H9 (cell line): ENCODE measurements around the gene DYRK1A. TPM values are rescaled to one million over a fixed set of nuclear protein-coding genes. Genes with fewer than 3 reads are reported as not detected.
"Not testable (repeated sequence)": the region's sequence is repeated elsewhere in the genome, so short reads cannot be mapped to it uniquely, and the experiment has no call there.

Experiments
- DNase-seq: peaks from one replicate; pipeline ENCODE4 v3.0.0-alpha.2; 2017
- H2AFZ ChIP-seq: one replicate; pipeline ENCODE4 v1.6.1; 2013; ENCODE audit warnings: mild to moderate bottlenecking, low read length, control low read depth, moderate library complexity
- H2AK5ac ChIP-seq: 2 replicates; pipeline ENCODE4 v1.6.1; 2013; ENCODE audit warnings: low read length, control low read depth, mixed read lengths; ENCODE audit not compliant: insufficient read length
- H2BK120ac ChIP-seq: one replicate; pipeline ENCODE4 v1.6.1; 2013; ENCODE audit warnings: low read depth, mild to moderate bottlenecking, low read length, control low read depth, inconsistent platforms; ENCODE audit not compliant: poor library complexity, severe bottlenecking
- H2BK12ac ChIP-seq: 2 replicates; pipeline ENCODE4 v1.6.1; 2013; ENCODE audit warnings: low read length, control low read depth, mixed read lengths, low read depth; ENCODE audit not compliant: insufficient read length
- H2BK15ac ChIP-seq: 2 replicates; pipeline ENCODE4 v1.6.1; 2013; ENCODE audit warnings: low read depth, low read length, control low read depth
- H2BK20ac ChIP-seq: one replicate; pipeline ENCODE4 v1.6.1; 2013; ENCODE audit warnings: low read depth, mild to moderate bottlenecking, low read length, control low read depth, inconsistent platforms; ENCODE audit not compliant: poor library complexity, severe bottlenecking
- H2BK5ac ChIP-seq: 2 replicates; pipeline ENCODE4 v1.6.1; 2013; ENCODE audit warnings: low read length, control low read depth, mixed read lengths; ENCODE audit not compliant: insufficient read length
- H3K14ac ChIP-seq: 2 replicates; pipeline ENCODE4 v1.6.1; 2013; ENCODE audit warnings: low read length, control low read depth; ENCODE audit not compliant: insufficient read depth
- H3K18ac ChIP-seq: 2 replicates; pipeline ENCODE4 v1.6.1; 2013; ENCODE audit warnings: low read depth, mild to moderate bottlenecking, mixed read lengths, low read length, control low read depth; ENCODE audit not compliant: insufficient read length
- H3K23ac ChIP-seq: 2 replicates; pipeline ENCODE4 v1.6.1; 2013; ENCODE audit warnings: low read length, control low read depth, mixed read lengths, low read depth; ENCODE audit not compliant: insufficient read length
- H3K23me2 ChIP-seq: 2 replicates; pipeline ENCODE4 v1.6.1; 2013; ENCODE audit warnings: low read depth, mild to moderate bottlenecking, mixed read lengths, low read length, control low read depth; ENCODE audit not compliant: insufficient read length, poor library complexity, severe bottlenecking
- H3K27ac ChIP-seq: 2 replicates; pipeline ENCODE4 v1.5.1; 2013; ENCODE audit warnings: low read length, control low read depth, mixed read lengths, low read depth; ENCODE audit not compliant: insufficient read length
- H3K27me3 ChIP-seq: 2 replicates; pipeline ENCODE4 v1.6.1; 2013; ENCODE audit warnings: low read length, control low read depth, inconsistent platforms; ENCODE audit not compliant: insufficient read depth
- H3K4ac ChIP-seq: 2 replicates; pipeline ENCODE4 v1.6.1; 2013; ENCODE audit warnings: low read depth, mild to moderate bottlenecking, control low read depth, inconsistent platforms, low read length, moderate library complexity
- H3K4me1 ChIP-seq: 2 replicates; pipeline ENCODE4 v1.6.1; 2013; ENCODE audit warnings: low read length, control low read depth, inconsistent platforms; ENCODE audit not compliant: insufficient read depth
- H3K4me2 ChIP-seq: 2 replicates; pipeline ENCODE4 v1.6.1; 2013; ENCODE audit warnings: low read length, control low read depth, mixed read lengths; ENCODE audit not compliant: insufficient read length, insufficient read depth
- H3K56ac ChIP-seq: 2 replicates; pipeline ENCODE4 v1.6.1; 2013; ENCODE audit warnings: low read depth, mild to moderate bottlenecking, mixed read lengths, low read length, control low read depth; ENCODE audit not compliant: insufficient read length
- H3K79me1 ChIP-seq: 2 replicates; pipeline ENCODE4 v1.6.1; 2013; ENCODE audit warnings: low read depth, mild to moderate bottlenecking, moderate library complexity, low read length, control low read depth, inconsistent platforms; ENCODE audit not compliant: insufficient read depth, poor library complexity, severe bottlenecking
- H3K79me2 ChIP-seq: 2 replicates; pipeline ENCODE4 v1.6.1; 2013; ENCODE audit warnings: low read length, control low read depth, inconsistent platforms; ENCODE audit not compliant: insufficient read depth
- H3K9ac ChIP-seq: 2 replicates; pipeline ENCODE4 v1.6.1; 2013; ENCODE audit warnings: low read length, control low read depth, mixed read lengths; ENCODE audit not compliant: insufficient read length; ENCODE audit errors: extremely low read depth
- H3K9me3 ChIP-seq: one replicate; pipeline ENCODE4 v1.6.1; 2013; ENCODE audit warnings: low read depth, low read length, inconsistent platforms; ENCODE audit not compliant: control insufficient read depth
- H3T11ph ChIP-seq: one replicate; pipeline ENCODE4 v1.6.1; 2013; ENCODE audit warnings: mild to moderate bottlenecking, low read length, control low read depth, inconsistent platforms
- H4K20me1 ChIP-seq: one replicate; pipeline ENCODE4 v1.6.1; 2013; ENCODE audit not compliant: control insufficient read depth, insufficient read length, insufficient read depth
- H4K5ac ChIP-seq: 2 replicates; pipeline ENCODE4 v1.6.1; 2013; ENCODE audit warnings: low read depth, mild to moderate bottlenecking, mixed read lengths, low read length, control low read depth; ENCODE audit not compliant: insufficient read length
- H4K8ac ChIP-seq: replicated peaks from 2 replicates; pipeline ENCODE4 v1.6.1; 2013; ENCODE audit warnings: low read length, control low read depth, mixed read lengths, low read depth; ENCODE audit not compliant: insufficient read length
- H4K91ac ChIP-seq: 2 replicates; pipeline ENCODE4 v1.6.1; 2013; ENCODE audit warnings: low read depth, mild to moderate bottlenecking, moderate library complexity, mixed read lengths, low read length, control low read depth; ENCODE audit not compliant: insufficient read length
- H3K27ac Mint-ChIP-seq, 3 experiments: 2 replicates in 2 of 3; 3 replicates in 1 of 3; pipeline ENCODE4 v1.8.0; 2020 to 2021; ENCODE audit warnings: mixed read lengths in 3 of 3, mild to moderate bottlenecking in 1 of 3, moderate library complexity in 1 of 3
- H3K27me3 Mint-ChIP-seq: 2 replicates; pipeline ENCODE4 v1.8.0; 2021; ENCODE audit warnings: low read depth, mild to moderate bottlenecking, moderate library complexity, mixed read lengths
- H3K36me3 Mint-ChIP-seq, 3 experiments: 2 replicates in 2 of 3; 3 replicates in 1 of 3; pipeline ENCODE4 v1.8.0; 2020 to 2021; ENCODE audit warnings: low read depth in 3 of 3, mixed read lengths in 3 of 3; ENCODE audit not compliant: insufficient read depth in 1 of 3
- H3K4me1 Mint-ChIP-seq, 2 experiments: 2 replicates each; pipeline ENCODE4 v1.8.0; 2020; ENCODE audit warnings: mixed read lengths in 2 of 2
- H3K4me3 Mint-ChIP-seq, 2 experiments: 2 replicates in 1 of 2; 3 replicates in 1 of 2; pipeline ENCODE4 v1.8.0; 2020 to 2021; ENCODE audit warnings: mild to moderate bottlenecking in 2 of 2, mixed read lengths in 2 of 2, moderate library complexity in 1 of 2
- H3K9me3 Mint-ChIP-seq, 2 experiments: 2 replicates in 1 of 2; 3 replicates in 1 of 2; pipeline ENCODE4 v1.8.0; 2020; ENCODE audit warnings: mild to moderate bottlenecking in 2 of 2, mixed read lengths in 2 of 2, moderate library complexity in 1 of 2
- WGBS: extraction: QIAGEN DNeasy Blood & Tissue Kit; methylation state at CpG from one replicate; pipeline ENCODE4 v1.1.7; 2013; ENCODE audit warnings: missing lambda C conversion rate, low lambda C conversion rate, mixed read lengths; ENCODE audit not compliant: insufficient read length; ENCODE audit errors: extremely low coverage; 5-methylcytosine and 5-hydroxymethylcytosine counted together
- total RNA-seq: library from RNA; stranded (reverse); gene quantifications from 2 replicates; pipeline ENCODE4 v1.2.1, GENCODE V29; 2021
- TF ChIP-seq, protein P1 (sequence below): fragments of 200-600 bp; sonication (generic); conservative IDR thresholded peaks from 3 replicates; pipeline ENCODE4 v1.8.0; 2021; ENCODE audit warnings: antibody characterized with exemption, mild to moderate bottlenecking

The DYRK1A gene
- total RNA-seq, 1 experiment from 2014 or later = 73.6 TPM

DNA sequence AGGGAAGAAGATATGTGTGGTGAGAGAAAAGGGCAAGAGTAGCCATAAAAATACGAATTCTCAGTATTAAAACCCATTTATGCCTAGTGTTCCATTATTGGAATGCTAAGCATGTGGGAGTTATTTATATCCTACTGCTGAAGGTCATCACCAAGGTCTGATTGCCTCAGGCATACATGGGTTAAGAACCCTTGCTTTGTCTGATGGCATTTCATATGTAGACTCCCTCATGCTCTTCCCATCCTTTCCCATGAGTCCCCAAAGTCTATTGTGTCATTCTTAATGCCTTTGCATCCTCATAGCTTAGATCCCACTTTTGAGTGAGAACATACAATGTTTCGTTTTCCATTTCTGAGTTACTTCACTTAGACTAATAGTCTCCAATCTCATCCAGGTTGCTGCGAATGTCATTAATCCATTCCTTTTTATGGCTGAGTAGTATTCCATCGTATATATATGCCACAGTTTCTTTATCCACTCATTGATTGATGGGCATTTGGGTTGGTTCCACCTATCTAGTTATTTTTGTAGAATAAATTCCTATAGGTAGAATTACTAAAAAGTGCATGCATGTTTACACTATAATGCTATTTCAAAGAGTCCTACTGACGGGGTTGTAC, 172.5 kb downstream of the DYRK1A start:
- H3K27ac ChIP-seq = no peak overlapping the region
- H2BK12ac ChIP-seq = no peak overlapping the region
- no peak overlapping the region for H2BK5ac ChIP-seq
- no peaks in the 10 kb centered on the region for H3K23me2 ChIP-seq
- Mint-ChIP-seq H3K27ac (no peak overlapping the region), H3K36me3 (peaks cover 6 to 19% (median 16%) of the 10 kb centered on the region in 3 experiments; a peak in 6 of 7 replicates), H3K4me1 (peaks cover 5% of the 10 kb centered on the region in 2 experiments), H3K4me3 (no peak overlapping the region), H3K27me3 (no peaks in the 10 kb centered on the region; the same call in 1 of the 2 replicates), H3K9me3 (peaks cover 10 to 24% of the 10 kb centered on the region in 2 experiments)
- H3K4me1 ChIP-seq = no peaks in the 10 kb centered on the region
- no peaks in the 10 kb centered on the region for H3K9me3 ChIP-seq
- H2BK20ac ChIP-seq = no peak overlapping the region
- H2BK120ac ChIP-seq = no peak overlapping the region
- no peak overlapping the region for H2AFZ ChIP-seq
- H4K5ac ChIP-seq = no peak overlapping the region
- no peak overlapping the region for H4K8ac ChIP-seq
- no peak overlapping the region for H3K56ac ChIP-seq
- no peak overlapping the region for H3K4ac ChIP-seq
- H3K14ac ChIP-seq = no peak overlapping the region
- no peak overlapping the region for H4K91ac ChIP-seq
- H3K23ac ChIP-seq = no peak overlapping the region
- no CpG with 5 or more reads among the region's 5 CpGs for WGBS
- H3K79me2 ChIP-seq = no peaks in the 10 kb centered on the region
- no peaks in the 10 kb centered on the region for H3K79me1 ChIP-seq
- TF ChIP-seq, protein P1, sequence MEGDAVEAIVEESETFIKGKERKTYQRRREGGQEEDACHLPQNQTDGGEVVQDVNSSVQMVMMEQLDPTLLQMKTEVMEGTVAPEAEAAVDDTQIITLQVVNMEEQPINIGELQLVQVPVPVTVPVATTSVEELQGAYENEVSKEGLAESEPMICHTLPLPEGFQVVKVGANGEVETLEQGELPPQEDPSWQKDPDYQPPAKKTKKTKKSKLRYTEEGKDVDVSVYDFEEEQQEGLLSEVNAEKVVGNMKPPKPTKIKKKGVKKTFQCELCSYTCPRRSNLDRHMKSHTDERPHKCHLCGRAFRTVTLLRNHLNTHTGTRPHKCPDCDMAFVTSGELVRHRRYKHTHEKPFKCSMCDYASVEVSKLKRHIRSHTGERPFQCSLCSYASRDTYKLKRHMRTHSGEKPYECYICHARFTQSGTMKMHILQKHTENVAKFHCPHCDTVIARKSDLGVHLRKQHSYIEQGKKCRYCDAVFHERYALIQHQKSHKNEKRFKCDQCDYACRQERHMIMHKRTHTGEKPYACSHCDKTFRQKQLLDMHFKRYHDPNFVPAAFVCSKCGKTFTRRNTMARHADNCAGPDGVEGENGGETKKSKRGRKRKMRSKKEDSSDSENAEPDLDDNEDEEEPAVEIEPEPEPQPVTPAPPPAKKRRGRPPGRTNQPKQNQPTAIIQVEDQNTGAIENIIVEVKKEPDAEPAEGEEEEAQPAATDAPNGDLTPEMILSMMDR = no peak
- H2BK15ac ChIP-seq = no peak overlapping the region
- no peak overlapping the region for H3T11ph ChIP-seq
- DNase-seq = no peak
- no peak overlapping the region for H3K4me2 ChIP-seq
- no peaks in the 10 kb centered on the region for H4K20me1 ChIP-seq
- H3K9ac ChIP-seq = no peak overlapping the region
- no peak overlapping the region for H2AK5ac ChIP-seq
- no peak overlapping the region for H3K18ac ChIP-seq
- H3K27me3 ChIP-seq = no peaks in the 10 kb centered on the region

DNA sequence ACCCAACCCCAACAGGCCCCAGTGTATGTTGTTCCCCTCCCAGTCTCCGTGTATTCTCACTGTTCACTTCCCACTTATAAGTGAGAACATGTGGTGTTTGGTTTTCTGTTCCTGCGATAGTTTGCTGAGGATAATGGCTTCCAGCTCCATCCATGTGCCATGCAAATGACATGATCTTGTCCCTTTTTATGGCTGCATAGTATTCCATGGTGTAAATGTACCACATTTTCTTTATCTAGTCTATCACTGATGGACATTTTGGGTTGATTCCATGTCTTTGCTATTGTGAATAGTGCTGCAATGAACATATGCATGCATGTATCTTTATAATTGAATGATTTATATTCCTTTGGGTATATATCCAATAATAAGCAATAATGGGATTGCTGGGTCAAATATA, 174.6 kb downstream of the DYRK1A start:
- not testable (repeated sequence) for H2BK5ac ChIP-seq, H3K4me1 Mint-ChIP-seq, H4K20me1 ChIP-seq, H4K91ac ChIP-seq, H3K27me3 ChIP-seq, H3K4me3 Mint-ChIP-seq, H2AK5ac ChIP-seq, H3T11ph ChIP-seq, H3K9ac ChIP-seq, H3K27me3 Mint-ChIP-seq, H3K4me1 ChIP-seq, H3K79me1 ChIP-seq, H2BK15ac ChIP-seq, H4K5ac ChIP-seq, H3K4me2 ChIP-seq, H3K14ac ChIP-seq, H3K4ac ChIP-seq, H3K23ac ChIP-seq, H3K79me2 ChIP-seq, H3K27ac ChIP-seq, H2BK20ac ChIP-seq, H3K18ac ChIP-seq, H3K27ac Mint-ChIP-seq, H4K8ac ChIP-seq, H3K56ac ChIP-seq, H2BK12ac ChIP-seq, H3K23me2 ChIP-seq, DNase-seq, H2BK120ac ChIP-seq, H2AFZ ChIP-seq, H3K9me3 ChIP-seq
- peaks cover 3 to 11% (median 10%) of the 10 kb centered on the region in 3 experiments; a peak in 6 of 7 replicates for H3K36me3 Mint-ChIP-seq
- H3K9me3 Mint-ChIP-seq = peaks cover 6 to 14% of the 10 kb centered on the region in 2 experiments
- WGBS = no CpG with 5 or more reads among the region's 2 CpGs
